Fibroblast of lung (primary cell): ENCODE results near the gene CHST11. TPM values are rescaled to one million over a fixed set of nuclear protein-coding genes. Genes with fewer than 3 reads are reported as not detected.

Experiments
- DNase-seq, 2 donors: peaks; one replicate each; pipeline versions ENCODE4 v3.0.0 to v3.0.0-alpha.2; 2010; ENCODE audit warnings: low read depth in 2 of 2
- H2AFZ ChIP-seq: 2 replicates; pipeline ENCODE4 v1.5.1; 2012; ENCODE audit warnings: low read length, control low read depth, inconsistent platforms
- H3K27ac ChIP-seq: 2 replicates; pipeline ENCODE4 v1.5.1; 2011; ENCODE audit warnings: low read length, control low read depth; ENCODE audit not compliant: insufficient read depth
- H3K27me3 ChIP-seq: 2 replicates; pipeline ENCODE4 v1.5.1; 2011; ENCODE audit warnings: mild to moderate bottlenecking, low read length; ENCODE audit not compliant: control insufficient read depth, insufficient read depth
- H3K36me3 ChIP-seq: 2 replicates; pipeline ENCODE4 v1.5.1; 2011; ENCODE audit warnings: low read length; ENCODE audit not compliant: control insufficient read depth, insufficient read depth
- H3K4me1 ChIP-seq: 2 replicates; pipeline ENCODE4 v1.5.1; 2011; ENCODE audit warnings: low read length; ENCODE audit not compliant: control insufficient read depth, insufficient read depth; ENCODE audit errors: extremely low read depth
- H3K4me2 ChIP-seq: 2 replicates; pipeline ENCODE4 v1.5.1; 2011; ENCODE audit warnings: low read length, control low read depth; ENCODE audit not compliant: insufficient read depth; ENCODE audit errors: extremely low read depth
- H3K4me3 ChIP-seq, 4 experiments: fragments of 200-600 bp in 1 of 4; sonication (generic) in 1 of 4; replicated peaks in 1 of 4; 2 replicates each; pipeline ENCODE4 v1.5.1; 2011 to 2016; ENCODE audit warnings: low read length in 4 of 4, low read depth in 3 of 4, mild to moderate bottlenecking in 3 of 4, control low read depth in 2 of 4, inconsistent platforms in 1 of 4, mixed read lengths in 1 of 4; ENCODE audit not compliant: insufficient read depth in 1 of 4; ENCODE audit errors: control extremely low read depth in 1 of 4
- H3K79me2 ChIP-seq: 2 replicates; pipeline ENCODE4 v1.5.1; 2012; ENCODE audit warnings: mild to moderate bottlenecking, low read length, inconsistent platforms; ENCODE audit not compliant: control insufficient read depth, insufficient read depth
- H3K9ac ChIP-seq: 2 replicates; pipeline ENCODE4 v1.5.1; 2011; ENCODE audit warnings: mild to moderate bottlenecking, low read length, control low read depth; ENCODE audit not compliant: insufficient read depth
- H3K9me3 ChIP-seq: 2 replicates; pipeline ENCODE4 v1.5.1; 2012; ENCODE audit warnings: low read depth, low read length; ENCODE audit not compliant: control insufficient read depth, insufficient read depth
- H4K20me1 ChIP-seq: 2 replicates; pipeline ENCODE4 v1.5.1; 2011; ENCODE audit warnings: low read length; ENCODE audit not compliant: control insufficient read depth, insufficient read depth; ENCODE audit errors: extremely low read depth
- CTCF ChIP-seq, 2 donors: IDR thresholded peaks in 1 of 2; conservative IDR thresholded peaks in 1 of 2; 1 replicate in 1 of 2; 2 replicates in 1 of 2; pipeline ENCODE4 v1.5.1; 2011 to 2012; ENCODE audit warnings: low read length in 2 of 2, control low read depth in 1 of 2, inconsistent platforms in 1 of 2, low read depth in 1 of 2, mild to moderate bottlenecking in 1 of 2
- EZH2 ChIP-seq: IDR thresholded peaks from 2 replicates; pipeline ENCODE4 v1.5.1; 2012; ENCODE audit warnings: low read length, control low read depth, mild to moderate bottlenecking; ENCODE audit errors: missing control alignments
- polyA plus RNA-seq, 2 donors: library from polyadenylated mRNA; depleted of rRNA in 1 of 2; stranded (reverse) in 1 of 2; unstranded in 1 of 2; fragments of >200 nt; gene quantifications; 2 replicates each; pipeline ENCODE4 v1.2.1, GENCODE V29; 2011 to 2012; ENCODE audit warnings: missing spikeins in 1 of 2
- total RNA-seq: library from RNA; depleted of rRNA; stranded (reverse); fragments of >200 nt; gene quantifications from 2 replicates; pipeline ENCODE4 v1.2.1, GENCODE V29; 2014

Gene CHST11
- total and polyA plus RNA-seq, 2 donors (not counting 1 experiment from before 2014, with no cell fraction given) = 3.5 to 9.1 TPM

- no peaks in the 10 kb centered on the region for H3K36me3 ChIP-seq
- no peak overlapping the region for H3K27ac ChIP-seq
- no peak overlapping the region for H2AFZ ChIP-seq
- H3K9ac ChIP-seq = no peak overlapping the region
- H3K79me2 ChIP-seq = no peaks in the 10 kb centered on the region
- no peak overlapping the region for H3K4me3 ChIP-seq
- TF ChIP-seq EZH2 = no peak
- no peak for TF ChIP-seq CTCF (conservative IDR thresholded peaks at IDR 0.05 in 1 of 2, IDR thresholded peaks at IDR 0.05 in 1 of 2; ENCODE audit: low read depth in 1 of 2, low read length in 2 of 2)
- peaks cover 15% of the 10 kb centered on the region for H3K4me1 ChIP-seq
- H3K9me3 ChIP-seq = no peaks in the 10 kb centered on the region
- H3K27me3 ChIP-seq = no peaks in the 10 kb centered on the region
- H4K20me1 ChIP-seq = no peaks in the 10 kb centered on the region
- no peak overlapping the region for H3K4me2 ChIP-seq
- no peak for DNase-seq
These were observed 134.6 kb downstream of the CHST11 start for GRCh38 chr12:104591257-104591885.

- Histone ChIP-seq H3K36me3 (no peaks in the 10 kb centered on the region), H4K20me1 (no peaks in the 10 kb centered on the region), H3K27me3 (no peaks in the 10 kb centered on the region), H3K27ac (no peak overlapping the region), H3K79me2 (no peaks in the 10 kb centered on the region), H2AFZ (no peak overlapping the region), H3K4me2 (no peak overlapping the region), H3K4me3 (no peak overlapping the region), H3K9ac (no peak overlapping the region), H3K4me1 (peaks cover 15% of the 10 kb centered on the region), H3K9me3 (no peaks in the 10 kb centered on the region)
- DNase-seq = no peak
- TF ChIP-seq EZH2 (no peak), CTCF (conservative IDR thresholded peaks at IDR 0.05 in 1 of 2, IDR thresholded peaks at IDR 0.05 in 1 of 2; ENCODE audit: low read depth in 1 of 2, low read length in 2 of 2) (no peak)
These were observed 136.7 kb downstream of the CHST11 start for GRCh38 chr12:104593482-104593881.

GRCh38 chr12:104596134-104596799 is 139.5 kb downstream of the CHST11 start:
- peak; percentile 92 to 95 for DNase-seq
- H3K79me2 ChIP-seq = no peaks in the 10 kb centered on the region
- H3K27me3 ChIP-seq = no peaks in the 10 kb centered on the region
- no peaks in the 10 kb centered on the region for H4K20me1 ChIP-seq
- peak overlapping the region; percentile 20 for H3K4me2 ChIP-seq
- peaks cover 13% of the 10 kb centered on the region for H3K4me1 ChIP-seq
- H3K9me3 ChIP-seq = no peaks in the 10 kb centered on the region
- no peak overlapping the region for H2AFZ ChIP-seq
- H3K36me3 ChIP-seq = no peaks in the 10 kb centered on the region
- TF ChIP-seq CTCF (conservative IDR thresholded peaks at IDR 0.05 in 1 of 2, IDR thresholded peaks at IDR 0.05 in 1 of 2; ENCODE audit: low read depth in 1 of 2, low read length in 2 of 2) = no peak
- TF ChIP-seq EZH2 = no peak
- peak overlapping the region; percentile 7 for H3K27ac ChIP-seq
- H3K9ac ChIP-seq = no peak overlapping the region
- peak overlapping the region in 3 of 4 experiments; percentile 0 to 17 (median 11) for H3K4me3 ChIP-seq
